Nephron (organoid): ENCODE measurements around the gene COX14.

Experiments
- H3K27ac Mint-ChIP-seq, 3 experiments: 2 replicates each; pipeline ENCODE4 v1.8.0; 2020; ENCODE audit warnings: mixed read lengths in 3 of 3, mild to moderate bottlenecking in 2 of 3, moderate library complexity in 1 of 3
- H3K27me3 Mint-ChIP-seq: 2 replicates; pipeline ENCODE4 v1.8.0; 2021; ENCODE audit warnings: low read depth, mild to moderate bottlenecking, moderate library complexity, mixed read lengths
- H3K36me3 Mint-ChIP-seq: 2 replicates; pipeline ENCODE4 v1.8.0; 2020; ENCODE audit warnings: low read depth, mixed read lengths
- H3K4me1 Mint-ChIP-seq: 2 replicates; pipeline ENCODE4 v1.8.0; 2020; ENCODE audit warnings: mixed read lengths
- H3K4me3 Mint-ChIP-seq, 3 experiments: 2 replicates each; pipeline ENCODE4 v1.8.0; 2020; ENCODE audit warnings: mild to moderate bottlenecking in 3 of 3, mixed read lengths in 3 of 3, moderate library complexity in 2 of 3
- H3K9me3 Mint-ChIP-seq: 2 replicates; pipeline ENCODE4 v1.8.0; 2020; ENCODE audit warnings: mixed read lengths
- TF ChIP-seq, protein P1 (sequence below), 3 experiments: fragments of 200-600 bp; sonication (generic); IDR thresholded peaks; one replicate each; pipeline ENCODE4 v1.5.0; 2021; ENCODE audit warnings: antibody characterized with exemption in 3 of 3; ENCODE audit not compliant: unreplicated experiment in 3 of 3

The COX14 gene

GRCh38 chr12:50157259-50157658, 45.2 kb downstream of the COX14 start:
- H3K4me3 Mint-ChIP-seq, result no peak overlapping the region
- H3K27me3 Mint-ChIP-seq, result no peaks in the 10 kb centered on the region
- H3K36me3 Mint-ChIP-seq, result peaks cover 18% of the 10 kb centered on the region
- H3K4me1 Mint-ChIP-seq, result no peaks in the 10 kb centered on the region
- no peak overlapping the region for H3K27ac Mint-ChIP-seq
- TF ChIP-seq, protein P1, sequence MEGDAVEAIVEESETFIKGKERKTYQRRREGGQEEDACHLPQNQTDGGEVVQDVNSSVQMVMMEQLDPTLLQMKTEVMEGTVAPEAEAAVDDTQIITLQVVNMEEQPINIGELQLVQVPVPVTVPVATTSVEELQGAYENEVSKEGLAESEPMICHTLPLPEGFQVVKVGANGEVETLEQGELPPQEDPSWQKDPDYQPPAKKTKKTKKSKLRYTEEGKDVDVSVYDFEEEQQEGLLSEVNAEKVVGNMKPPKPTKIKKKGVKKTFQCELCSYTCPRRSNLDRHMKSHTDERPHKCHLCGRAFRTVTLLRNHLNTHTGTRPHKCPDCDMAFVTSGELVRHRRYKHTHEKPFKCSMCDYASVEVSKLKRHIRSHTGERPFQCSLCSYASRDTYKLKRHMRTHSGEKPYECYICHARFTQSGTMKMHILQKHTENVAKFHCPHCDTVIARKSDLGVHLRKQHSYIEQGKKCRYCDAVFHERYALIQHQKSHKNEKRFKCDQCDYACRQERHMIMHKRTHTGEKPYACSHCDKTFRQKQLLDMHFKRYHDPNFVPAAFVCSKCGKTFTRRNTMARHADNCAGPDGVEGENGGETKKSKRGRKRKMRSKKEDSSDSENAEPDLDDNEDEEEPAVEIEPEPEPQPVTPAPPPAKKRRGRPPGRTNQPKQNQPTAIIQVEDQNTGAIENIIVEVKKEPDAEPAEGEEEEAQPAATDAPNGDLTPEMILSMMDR (IDR thresholded peaks at IDR 0.05; ENCODE audit: unreplicated experiment in 3 of 3), result no peak
- H3K9me3 Mint-ChIP-seq, result no peaks in the 10 kb centered on the region

- no peak overlapping the region for H3K4me3 Mint-ChIP-seq
- peaks cover 18% of the 10 kb centered on the region for H3K36me3 Mint-ChIP-seq
- H3K9me3 Mint-ChIP-seq, result no peaks in the 10 kb centered on the region
- peaks cover 10% of the 10 kb centered on the region for H3K4me1 Mint-ChIP-seq
- no peaks in the 10 kb centered on the region for H3K27me3 Mint-ChIP-seq
- TF ChIP-seq, protein P1 (IDR thresholded peaks at IDR 0.05; ENCODE audit: unreplicated experiment in 3 of 3), result no peak
- no peak overlapping the region for H3K27ac Mint-ChIP-seq
Measured at GRCh38 chr12:50160643-50161042, 48.6 kb downstream of the COX14 start.

GRCh38 chr12:50162230-50162629, 50.2 kb downstream of the COX14 start:
- H3K9me3 Mint-ChIP-seq, result no peaks in the 10 kb centered on the region

GRCh38 chr12:50164963-50165362, 52.9 kb downstream of the COX14 start:
- Mint-ChIP-seq H3K27me3 (no peaks in the 10 kb centered on the region), H3K9me3 (peaks cover under 1% of the 10 kb centered on the region), H3K27ac (peak overlapping the region in 2 of 3 experiments; percentile 48 to 88), H3K4me1 (peaks cover 26% of the 10 kb centered on the region), H3K36me3 (peaks cover 3% of the 10 kb centered on the region), H3K4me3 (peak overlapping the region; percentile 93 to 98 (median 94))
- TF ChIP-seq, protein P1 (IDR thresholded peaks at IDR 0.05; ENCODE audit: unreplicated experiment in 3 of 3), result no peak

More at GRCh38 chr12:50162230-50162629, 50.2 kb downstream of the COX14 start:
- H3K27ac Mint-ChIP-seq, result no peak overlapping the region
- no peak overlapping the region for H3K4me3 Mint-ChIP-seq
- TF ChIP-seq, protein P1 (IDR thresholded peaks at IDR 0.05; ENCODE audit: unreplicated experiment in 3 of 3), result no peak
- H3K36me3 Mint-ChIP-seq, result peaks cover 15% of the 10 kb centered on the region
- peaks cover 19% of the 10 kb centered on the region for H3K4me1 Mint-ChIP-seq
- no peaks in the 10 kb centered on the region for H3K27me3 Mint-ChIP-seq

DNA sequence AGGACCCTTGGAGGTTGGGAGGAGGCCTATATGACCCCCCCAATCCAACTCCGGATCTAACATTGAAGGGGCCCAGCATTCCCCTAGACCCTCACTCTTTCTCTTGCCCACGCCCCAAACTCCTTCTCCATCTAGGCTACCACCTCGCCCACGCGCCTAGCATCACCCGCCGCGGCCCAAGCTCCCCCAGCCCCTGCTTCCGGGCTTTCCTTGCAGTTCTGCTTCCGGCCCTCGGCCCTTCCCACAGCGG, 54.7 kb downstream of the COX14 start:
- peak overlapping the region; percentile 99 for H3K27ac Mint-ChIP-seq
- H3K9me3 Mint-ChIP-seq, result peaks cover 7% of the 10 kb centered on the region
- H3K36me3 Mint-ChIP-seq, result peaks cover 8% of the 10 kb centered on the region
- peak overlapping the region; percentile 93 to 98 (median 94) for H3K4me3 Mint-ChIP-seq
- H3K4me1 Mint-ChIP-seq, result peaks cover 32% of the 10 kb centered on the region
- H3K27me3 Mint-ChIP-seq, result no peaks in the 10 kb centered on the region
- TF ChIP-seq, protein P1 (IDR thresholded peaks at IDR 0.05; ENCODE audit: unreplicated experiment in 3 of 3), result no peak

GRCh38 chr12:50167049-50167828, 55.2 kb downstream of the COX14 start, which contains the start of gene CERS5:
CERS5 (minus strand) TSS chr12:50167369; CDS start chr12:50167297, 72 bp downstream.
- TF ChIP-seq, protein P1 (IDR thresholded peaks at IDR 0.05; ENCODE audit: unreplicated experiment in 3 of 3), result peak in 1 of 3 experiments; percentile 28
- Mint-ChIP-seq H3K4me3 (peak within 1 kb of the TSS; percentile 93 to 98 (median 94)), H3K9me3 (peaks cover 7% of the 10 kb centered on the region), H3K27me3 (no peaks in the 10 kb centered on the region), H3K4me1 (peaks cover 32% of the 10 kb centered on the region), H3K36me3 (peaks cover 8% of the 10 kb centered on the region), H3K27ac (peak within 1 kb of the TSS; percentile 99)
